ENCODE results near the gene CAP2.

Gene CAP2

DNA sequence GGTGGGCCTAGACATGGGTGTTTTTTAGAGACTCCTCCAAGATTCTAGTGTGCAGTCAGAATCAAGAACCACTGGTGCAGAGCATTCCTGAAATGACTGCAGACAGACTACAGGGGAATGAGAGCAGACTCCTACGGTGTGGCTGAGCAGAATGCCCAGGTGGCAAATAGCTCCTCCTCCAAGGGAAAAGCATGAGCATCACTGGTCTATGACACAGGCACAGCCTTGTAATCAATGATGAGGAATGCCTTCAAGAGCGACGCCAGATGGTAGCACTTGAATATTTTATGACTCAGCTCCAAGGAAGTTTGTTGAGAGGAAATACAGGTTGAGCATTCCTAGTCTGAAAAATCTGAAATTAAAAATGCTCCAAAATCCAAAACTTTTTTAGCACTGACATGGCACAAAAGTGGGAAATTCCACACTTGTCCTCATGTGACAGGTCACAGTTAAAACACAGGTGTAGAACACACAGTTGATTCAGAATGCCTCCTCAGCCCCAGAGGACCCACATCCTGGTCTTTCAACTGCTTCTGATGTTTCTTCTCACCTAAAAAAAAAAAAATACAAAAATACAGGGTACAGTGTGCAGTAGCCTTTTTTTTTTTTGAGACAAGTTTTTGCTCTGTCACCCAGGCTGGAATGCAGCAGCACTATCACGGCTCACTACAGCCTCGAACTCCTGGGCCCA lies 196.2 kb downstream of the CAP2 start:
- H3K4me3 ChIP-seq (ENCODE audit: low read depth, low read length): no peak overlapping the region
- DNase-seq (ENCODE audit: low read depth): no peak
- TF ChIP-seq, protein P1, sequence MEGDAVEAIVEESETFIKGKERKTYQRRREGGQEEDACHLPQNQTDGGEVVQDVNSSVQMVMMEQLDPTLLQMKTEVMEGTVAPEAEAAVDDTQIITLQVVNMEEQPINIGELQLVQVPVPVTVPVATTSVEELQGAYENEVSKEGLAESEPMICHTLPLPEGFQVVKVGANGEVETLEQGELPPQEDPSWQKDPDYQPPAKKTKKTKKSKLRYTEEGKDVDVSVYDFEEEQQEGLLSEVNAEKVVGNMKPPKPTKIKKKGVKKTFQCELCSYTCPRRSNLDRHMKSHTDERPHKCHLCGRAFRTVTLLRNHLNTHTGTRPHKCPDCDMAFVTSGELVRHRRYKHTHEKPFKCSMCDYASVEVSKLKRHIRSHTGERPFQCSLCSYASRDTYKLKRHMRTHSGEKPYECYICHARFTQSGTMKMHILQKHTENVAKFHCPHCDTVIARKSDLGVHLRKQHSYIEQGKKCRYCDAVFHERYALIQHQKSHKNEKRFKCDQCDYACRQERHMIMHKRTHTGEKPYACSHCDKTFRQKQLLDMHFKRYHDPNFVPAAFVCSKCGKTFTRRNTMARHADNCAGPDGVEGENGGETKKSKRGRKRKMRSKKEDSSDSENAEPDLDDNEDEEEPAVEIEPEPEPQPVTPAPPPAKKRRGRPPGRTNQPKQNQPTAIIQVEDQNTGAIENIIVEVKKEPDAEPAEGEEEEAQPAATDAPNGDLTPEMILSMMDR (IDR thresholded peaks at IDR 0.05; ENCODE audit: control insufficient read depth, extremely low read depth, insufficient read depth): peak; percentile 19; the same call in 1 of the 2 replicates

DNA sequence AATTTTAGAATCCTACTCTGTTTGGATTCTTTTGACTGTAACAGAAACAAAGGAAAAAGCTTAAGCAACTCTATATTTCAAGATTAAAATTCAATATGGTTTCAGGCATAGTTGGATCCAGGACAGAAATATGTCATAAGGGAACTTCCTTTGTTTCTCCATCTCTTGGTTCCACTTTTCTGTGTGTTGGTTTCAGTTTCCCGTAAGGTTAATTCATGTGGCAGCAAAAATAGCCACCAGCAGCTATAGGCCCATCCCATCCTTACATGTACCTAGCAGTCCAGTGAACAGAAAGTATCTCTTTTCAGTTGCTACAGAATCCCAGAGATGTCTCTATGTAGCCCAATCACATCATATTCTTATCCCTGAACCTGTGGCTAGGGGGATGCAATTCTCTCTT lies 197.9 kb downstream of the CAP2 start:
- no peak for DNase-seq (ENCODE audit: low read depth)
- TF ChIP-seq, protein P1 (IDR thresholded peaks at IDR 0.05; ENCODE audit: control insufficient read depth, extremely low read depth, insufficient read depth): no peak
- no peak overlapping the region for H3K4me3 ChIP-seq (ENCODE audit: low read depth, low read length)

DNA sequence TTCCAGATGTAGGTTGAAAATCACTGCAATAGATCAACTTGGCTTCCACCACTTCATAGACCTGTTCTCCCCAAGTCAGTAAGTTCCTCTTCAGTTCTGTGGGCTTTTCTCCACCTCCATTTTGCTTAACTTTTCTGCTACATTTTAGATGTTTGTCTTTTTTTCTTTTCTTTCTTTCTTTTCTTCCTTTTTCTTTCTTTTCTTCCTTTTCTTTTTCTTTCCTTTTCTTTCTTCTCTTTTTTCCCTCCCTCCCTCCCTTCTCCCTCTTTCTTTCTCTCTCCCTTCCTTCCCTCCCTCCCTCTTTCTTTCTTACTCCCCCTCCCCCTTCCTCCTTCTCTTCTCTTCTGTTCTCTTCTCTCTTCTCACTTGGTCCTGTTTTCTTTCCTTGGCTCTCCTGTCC lies 199.9 kb downstream of the CAP2 start:
- TF ChIP-seq, protein P1 (IDR thresholded peaks at IDR 0.05; ENCODE audit: control insufficient read depth, extremely low read depth, insufficient read depth): no peak
- DNase-seq (ENCODE audit: low read depth): no peak
- no peak overlapping the region for H3K4me3 ChIP-seq (ENCODE audit: low read depth, low read length)

DNA sequence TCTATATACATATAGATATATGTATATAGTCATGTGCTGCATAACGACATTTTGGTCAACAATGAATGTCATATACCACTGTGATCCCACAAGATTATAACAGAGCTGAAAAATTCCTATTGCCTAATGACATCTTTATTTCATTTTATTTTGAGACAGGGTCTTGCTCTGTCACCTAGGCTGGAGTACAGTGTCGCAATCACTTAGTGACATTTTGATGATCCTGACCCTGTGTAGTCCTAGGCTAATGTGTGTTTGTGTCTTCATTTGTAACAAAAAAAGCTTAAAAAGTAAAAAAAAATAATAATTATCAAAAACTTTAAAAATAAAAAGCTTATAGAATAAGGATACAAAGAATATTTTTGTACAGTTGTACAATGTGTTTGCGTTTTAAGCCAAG lies 202.7 kb downstream of the CAP2 start:
- TF ChIP-seq, protein P1 (IDR thresholded peaks at IDR 0.05; ENCODE audit: control insufficient read depth, extremely low read depth, insufficient read depth): no peak
- no peak overlapping the region for H3K4me3 ChIP-seq (ENCODE audit: low read depth, low read length)
- no peak for DNase-seq (ENCODE audit: low read depth)

DNA sequence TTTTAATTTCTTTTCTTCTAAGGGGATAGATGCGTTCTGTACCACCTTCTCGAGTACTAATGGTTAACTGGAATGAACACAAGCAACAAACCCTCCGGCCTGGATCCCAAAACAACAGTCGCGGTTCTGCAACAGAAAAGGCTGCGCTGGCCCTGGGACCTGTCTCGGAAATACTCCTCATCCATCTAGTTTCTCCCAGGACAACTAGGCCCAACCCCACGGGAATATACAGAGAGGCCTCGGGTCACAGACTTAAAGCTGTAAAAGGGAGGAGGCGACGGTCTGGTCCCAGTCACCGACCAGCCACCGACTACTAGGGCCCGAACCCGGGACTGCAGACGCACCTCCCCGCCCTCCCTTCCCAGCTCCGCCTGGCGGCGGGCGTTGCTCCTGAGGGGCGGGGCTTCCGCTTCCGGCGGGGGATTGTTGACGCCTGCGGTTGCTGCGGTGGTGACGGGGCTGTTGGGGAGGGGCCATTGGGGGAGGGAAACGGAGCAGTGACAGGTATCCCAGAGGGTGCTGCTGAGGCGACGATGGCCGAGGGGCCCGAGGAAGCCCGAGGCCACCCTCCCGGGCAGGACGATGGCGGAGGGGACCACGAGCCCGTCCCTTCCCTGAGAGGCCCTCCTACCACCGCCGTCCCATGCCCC lies 206.6 kb downstream of the CAP2 start, which contains the start of gene FAM8A1:
Gene FAM8A1 (plus strand): TSS at position 426 of the 650 bp plus-strand sequence. CDS start 108 bp downstream, at position 534.
- DNase-seq (ENCODE audit: low read depth): peak; percentile 70

DNA sequence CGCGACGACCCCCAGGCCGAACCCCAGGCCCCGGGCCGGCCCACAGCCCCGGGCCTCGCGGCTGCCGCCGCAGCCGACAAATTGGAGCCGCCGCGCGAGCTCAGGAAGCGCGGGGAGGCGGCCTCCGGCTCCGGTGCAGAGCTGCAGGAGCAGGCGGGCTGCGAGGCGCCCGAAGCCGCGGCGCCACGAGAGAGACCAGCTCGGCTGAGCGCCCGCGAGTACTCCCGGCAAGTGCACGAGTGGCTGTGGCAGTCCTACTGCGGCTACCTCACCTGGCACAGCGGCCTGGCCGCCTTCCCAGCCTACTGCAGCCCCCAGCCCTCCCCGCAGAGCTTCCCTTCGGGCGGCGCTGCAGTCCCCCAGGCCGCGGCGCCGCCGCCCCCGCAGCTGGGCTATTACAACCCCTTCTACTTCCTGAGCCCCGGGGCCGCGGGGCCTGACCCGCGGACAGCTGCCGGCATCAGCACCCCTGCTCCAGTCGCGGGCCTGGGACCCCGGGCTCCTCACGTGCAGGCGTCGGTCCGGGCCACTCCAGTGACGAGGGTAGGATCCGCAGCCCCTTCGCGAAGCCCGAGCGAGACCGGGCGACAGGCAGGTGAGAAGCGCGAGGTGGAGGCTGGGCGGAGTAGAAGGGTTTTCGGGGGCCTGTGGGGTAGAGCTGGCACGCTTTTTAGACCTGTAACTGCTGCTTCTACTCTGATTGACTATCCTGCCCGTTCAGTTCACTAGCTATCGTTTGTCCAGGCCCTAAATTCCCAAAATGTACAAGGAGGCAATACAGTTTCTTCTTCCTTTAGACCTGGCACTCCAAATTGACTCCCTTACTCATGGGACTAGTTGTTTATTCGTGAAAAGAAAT lies 207.4 kb downstream of the CAP2 start:
- DNase-seq (ENCODE audit: low read depth): no peak
- TF ChIP-seq, protein P1 (IDR thresholded peaks at IDR 0.05; ENCODE audit: control insufficient read depth, extremely low read depth, insufficient read depth): no peak
- peak overlapping the region; percentile 67 for H3K4me3 ChIP-seq (ENCODE audit: low read depth, low read length)

More for the DNA sequence above, 206.6 kb downstream of the CAP2 start, which contains the start of gene FAM8A1:
- TF ChIP-seq, protein P1 (IDR thresholded peaks at IDR 0.05; ENCODE audit: control insufficient read depth, extremely low read depth, insufficient read depth): peak; percentile 2; the same call in 1 of the 2 replicates
- peak within 1 kb of the TSS; percentile 67 for H3K4me3 ChIP-seq (ENCODE audit: low read depth, low read length)
